Urinary bladder (tissue), 4 donors: ENCODE data around the gene NUBPL. TPM values are rescaled to one million over a fixed set of nuclear protein-coding genes. Genes with fewer than 3 reads are reported as not detected.

ENCODE experiments used
- DNase-seq: peaks from one replicate; pipeline ENCODE4 v3.0.0-alpha.2; 2015; ENCODE audit errors: extremely low spot score
- H3K27ac ChIP-seq: one replicate; pipeline ENCODE4 v1.5.1; 2013; ENCODE audit warnings: low read depth, mild to moderate bottlenecking, moderate library complexity
- H3K36me3 ChIP-seq: one replicate; pipeline ENCODE4 v1.6.1; 2013; ENCODE audit warnings: mild to moderate bottlenecking, moderate library complexity; ENCODE audit not compliant: insufficient read depth
- H3K4me1 ChIP-seq: one replicate; pipeline ENCODE4 v1.6.1; 2013; ENCODE audit warnings: mild to moderate bottlenecking, moderate library complexity; ENCODE audit not compliant: insufficient read depth
- H3K4me3 ChIP-seq: one replicate; pipeline ENCODE4 v1.5.1; 2013; ENCODE audit warnings: low read depth, low read length
- WGBS: extraction: QIAGEN DNeasy Blood & Tissue Kit; methylation state at CpG from one replicate; pipeline ENCODE4 v1.1.7; 2013; 5-methylcytosine and 5-hydroxymethylcytosine counted together
- polyA plus RNA-seq: library from polyadenylated mRNA; stranded (reverse); fragments of 200-250 nt; gene quantifications from one replicate; pipeline ENCODE4 v1.2.3, GENCODE V29; 2013
- small RNA-seq: library from RNA; depleted of rRNA; stranded (forward); fragments of <200 nt; gene quantifications from one replicate; pipeline ENCODE3, GENCODE V24; 2014
- total RNA-seq: library from RNA; depleted of rRNA; stranded (reverse); fragments of >200 nt; gene quantifications from one replicate; pipeline ENCODE4 v1.2.3, GENCODE V29; 2014
- donor health status: healthy with polysubstance abuse.
- donor health status: healthy.

Gene NUBPL
- total and polyA plus RNA-seq, 2 donors = 7.2 to 24.6 TPM

DNA sequence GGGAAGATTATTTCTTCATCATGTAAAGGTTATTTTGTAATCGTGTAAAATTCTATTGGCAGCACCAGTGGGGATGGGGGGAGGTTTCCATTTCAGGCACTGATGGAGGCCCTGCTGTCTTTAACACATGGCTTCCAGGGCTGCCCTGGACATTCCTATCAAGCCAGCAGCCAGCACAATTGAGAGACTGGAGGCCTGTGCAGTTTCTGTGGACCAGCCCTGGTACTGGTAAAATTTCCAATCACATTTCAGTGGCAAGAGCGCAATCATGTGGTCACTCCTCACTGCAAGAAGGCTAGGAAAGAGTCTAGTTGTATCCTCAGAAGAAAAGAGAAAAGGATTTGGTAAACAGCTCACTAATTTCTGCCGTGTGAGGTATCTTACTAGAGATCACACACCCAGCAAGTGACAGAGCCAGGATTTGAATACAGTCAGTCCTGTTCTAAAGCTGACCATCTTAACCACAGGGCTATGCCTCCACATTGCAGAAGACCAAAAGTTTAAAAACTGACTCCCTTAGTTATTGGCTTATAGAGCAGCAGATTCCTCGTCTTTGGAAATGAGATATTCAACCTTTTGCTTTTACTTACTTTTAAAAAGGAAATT lies 336.5 kb downstream of the NUBPL start:
- no peaks in the 10 kb centered on the region for H3K4me1 ChIP-seq
- H3K4me3 ChIP-seq = no peak overlapping the region
- H3K27ac ChIP-seq = no peak overlapping the region
- no peaks in the 10 kb centered on the region for H3K36me3 ChIP-seq
- WGBS = 68% methylated on average over 4 of the region's 4 CpGs
- no peak for DNase-seq

DNA sequence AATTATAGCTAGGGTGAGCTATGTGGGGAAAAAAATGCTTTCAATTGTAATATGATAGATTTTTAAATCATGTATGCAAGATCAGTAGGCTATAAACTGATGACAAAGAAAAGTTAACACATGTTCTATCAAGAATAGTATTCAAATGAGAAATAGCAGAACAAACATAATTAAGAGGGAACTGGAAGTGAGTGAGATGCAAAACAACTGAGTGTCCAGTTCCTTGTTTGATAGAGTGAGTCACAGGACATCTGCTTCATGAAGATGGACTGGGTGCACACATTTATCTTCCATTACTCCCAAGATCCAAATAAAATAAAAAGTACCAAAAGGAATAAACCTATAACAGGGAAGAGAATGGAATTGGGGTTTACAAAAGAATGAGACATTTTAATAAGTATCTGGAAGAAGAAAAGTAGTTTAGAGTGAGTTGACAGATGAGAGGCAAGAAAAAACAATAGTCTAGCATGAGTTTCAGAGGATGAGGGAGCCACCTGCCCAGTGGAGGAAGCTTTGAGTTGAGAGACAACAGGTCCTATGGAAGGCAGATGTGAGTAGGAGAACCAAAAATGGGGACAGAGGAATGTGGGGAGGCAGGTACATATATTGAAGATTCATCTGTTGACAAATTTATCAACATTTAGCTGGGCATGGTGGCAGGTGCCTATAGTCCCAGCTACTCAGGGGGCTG lies 337.8 kb downstream of the NUBPL start:
- no peaks in the 10 kb centered on the region for H3K4me1 ChIP-seq
- H3K4me3 ChIP-seq = no peak overlapping the region
- H3K27ac ChIP-seq = no peak overlapping the region
- DNase-seq = no peak
- H3K36me3 ChIP-seq = no peaks in the 10 kb centered on the region

DNA sequence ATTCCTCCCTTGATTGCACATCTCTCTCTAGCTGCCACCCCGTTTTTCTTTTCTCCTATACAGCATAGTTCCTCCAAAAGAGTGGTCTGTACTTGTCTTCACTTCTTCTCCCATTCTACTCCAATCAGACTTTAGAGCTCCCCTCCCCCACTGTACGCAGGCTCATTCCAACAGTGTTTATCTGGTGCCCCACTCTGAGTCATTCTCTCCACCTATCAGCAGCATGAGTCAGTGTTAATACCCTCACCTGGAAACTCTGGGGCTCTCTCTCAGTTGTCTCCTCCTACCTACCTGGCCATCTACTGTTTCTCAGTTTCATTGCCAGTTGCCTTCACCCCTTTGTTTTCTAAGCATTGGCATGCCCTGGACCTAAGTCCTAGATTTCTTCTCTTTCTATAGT lies 340.8 kb downstream of the NUBPL start:
- no peak overlapping the region for H3K27ac ChIP-seq
- H3K4me1 ChIP-seq = no peaks in the 10 kb centered on the region
- 73% methylated on average over 2 of the region's 2 CpGs for WGBS
- H3K36me3 ChIP-seq = no peaks in the 10 kb centered on the region
- H3K4me3 ChIP-seq = no peak overlapping the region
- DNase-seq = no peak

DNA sequence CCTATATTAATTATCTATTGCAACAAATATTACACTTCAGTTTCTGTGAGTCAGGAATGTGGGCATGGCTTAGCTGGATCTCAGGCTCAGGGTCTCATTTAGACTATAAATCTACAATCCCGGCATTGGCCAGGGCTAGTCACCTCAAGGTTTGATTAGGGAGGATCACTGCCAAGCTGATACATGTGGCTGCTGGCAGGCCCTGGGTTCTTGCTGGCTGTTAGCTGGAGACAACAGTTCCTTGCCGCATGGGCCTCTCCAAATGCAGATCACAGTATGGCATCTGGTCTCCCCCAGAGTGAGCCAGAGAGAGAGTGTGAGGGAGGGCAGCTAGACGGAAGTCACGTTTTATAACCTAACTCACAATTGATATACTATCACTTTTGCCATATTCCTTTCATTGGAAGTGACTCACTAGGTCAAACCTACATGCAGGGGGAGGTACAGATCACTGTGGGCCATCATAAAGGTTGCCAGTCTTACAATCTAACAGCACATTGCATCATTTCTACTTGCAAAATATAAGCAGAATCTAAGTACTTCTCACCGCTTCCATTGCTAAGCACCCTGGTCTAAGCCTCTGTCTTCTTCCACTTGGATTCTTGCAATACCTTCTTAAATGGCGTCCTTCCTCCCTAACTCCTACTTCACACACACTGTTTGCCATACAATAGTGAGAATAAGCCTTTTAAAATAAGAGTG lies 341.9 kb downstream of the NUBPL start:
- Histone ChIP-seq H3K27ac (no peak overlapping the region), H3K4me1 (no peaks in the 10 kb centered on the region), H3K36me3 (no peaks in the 10 kb centered on the region), H3K4me3 (no peak overlapping the region)
- DNase-seq = no peak
- WGBS = 83% methylated on average over 6 of the region's 6 CpGs

DNA sequence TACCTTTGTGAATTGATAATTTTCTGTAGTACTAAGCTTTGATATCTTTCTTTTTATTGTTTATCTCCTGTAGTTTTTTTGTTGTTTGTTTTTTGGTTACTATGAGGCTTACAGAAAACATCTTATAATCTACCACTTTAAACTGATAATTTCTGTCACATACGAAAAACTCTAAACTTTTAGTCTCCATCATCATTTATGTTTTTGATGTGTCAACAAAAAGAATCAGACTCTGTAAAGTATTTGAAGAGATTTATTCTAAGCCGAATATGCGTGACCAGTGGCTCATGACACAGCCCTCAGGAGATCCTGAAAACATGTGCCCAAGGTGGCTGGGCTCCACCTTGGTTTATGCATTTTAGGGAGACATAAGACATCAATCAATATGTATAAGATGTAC lies 348.8 kb downstream of the NUBPL start:
- H3K36me3 ChIP-seq = no peaks in the 10 kb centered on the region
- no peak for DNase-seq
- H3K4me3 ChIP-seq = no peak overlapping the region
- 95% methylated on average over 3 of the region's 3 CpGs for WGBS
- H3K4me1 ChIP-seq = no peaks in the 10 kb centered on the region
- no peak overlapping the region for H3K27ac ChIP-seq

Small RNA genes lying within 50 kb of the gene (small RNA-seq; reads per million reads assigned to genes)
- gene RNU6-455P (not detected), gene RNU6-602P (not detected)

Other genes starting within 250 kb of the NUBPL start
- 74.8 TPM for gene HEATR5A, start 140.9 kb upstream of the NUBPL start, total RNA-seq
- gene HEATR5A, start 140.9 kb upstream of the NUBPL start, polyA plus RNA-seq = 12.0 TPM
- gene DTD2, start 103.9 kb upstream of the NUBPL start, total RNA-seq = 39.1 TPM
- 13.6 TPM for gene DTD2, start 103.9 kb upstream of the NUBPL start, polyA plus RNA-seq
- not detected for gene GPR33, start 73.4 kb upstream of the NUBPL start, total RNA-seq
- not detected for gene GPR33, start 73.4 kb upstream of the NUBPL start, polyA plus RNA-seq